Measurements from ENCODE around the gene CMIP.

- no peak for TF ChIP-seq POLR2AphosphoS5 (IDR thresholded peaks at IDR 0.05)
- no peak for TF ChIP-seq CTCF (IDR thresholded peaks at IDR 0.05)
- no peak for TF ChIP-seq POLR2A (IDR thresholded peaks at IDR 0.05)
- no peak for TF ChIP-seq EP300 (IDR thresholded peaks at IDR 0.05)
These were observed 105.8 kb downstream of the CMIP start for GRCh38 chr16:81550432-81550808.

Data from sigmoid colon (tissue), 4 donors.